Measurements from ENCODE around the gene RASGRF2. TPM values are rescaled to one million over a fixed set of nuclear protein-coding genes. Genes with fewer than 3 reads are reported as not detected.
"Not testable (repeated sequence)": the region's sequence is repeated elsewhere in the genome, so short reads cannot be mapped to it uniquely, and the experiment has no call there.

RASGRF2 gene
- total RNA-seq, 1 experiment from 2014 or later = not detected

GRCh38 chr5:80985600-80986228 lies 25.6 kb downstream of the RASGRF2 start:
- no peak for DNase-seq (ENCODE audit: low spot score)

- no peak for DNase-seq (ENCODE audit: low spot score)
These were observed 26.2 kb downstream of the RASGRF2 start for GRCh38 chr5:80986382-80986781.

- DNase-seq (ENCODE audit: low spot score) = no peak
These were observed 27.1 kb downstream of the RASGRF2 start for GRCh38 chr5:80987078-80987766.

DNA sequence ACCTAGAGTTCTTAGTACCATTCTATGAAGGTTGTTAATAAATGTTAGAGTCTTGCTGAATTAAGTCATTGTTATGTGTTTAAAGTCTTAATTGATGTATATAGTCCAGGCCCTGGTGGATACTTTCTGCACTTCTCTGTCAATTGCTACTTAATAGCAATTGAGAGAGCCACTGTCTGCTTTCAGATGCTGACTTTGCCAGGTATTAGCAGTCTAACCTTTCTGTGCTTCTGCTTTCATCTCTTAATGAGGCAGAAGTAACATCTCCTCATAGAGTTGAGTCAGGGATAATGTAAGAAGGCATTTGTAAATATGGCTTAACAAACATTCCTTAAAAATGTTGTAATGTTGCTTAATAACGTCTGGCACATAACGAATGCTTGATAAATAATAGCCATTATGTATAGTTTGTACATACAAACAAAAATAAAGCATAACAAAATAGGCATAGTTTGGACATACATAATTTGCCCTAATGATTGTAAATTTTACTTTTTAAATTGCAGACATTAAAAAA lies 28.3 kb downstream of the RASGRF2 start:
- no peak for DNase-seq (ENCODE audit: low spot score)

GRCh38 chr5:80989883-80990282 lies 29.7 kb downstream of the RASGRF2 start:
- DNase-seq (ENCODE audit: low spot score) = no peak

- no peak for DNase-seq (ENCODE audit: low spot score)
These were observed 30.4 kb downstream of the RASGRF2 start for GRCh38 chr5:80990527-80990926.

GRCh38 chr5:80990971-80991370 lies 30.8 kb downstream of the RASGRF2 start:
- DNase-seq (ENCODE audit: low spot score) = no peak

GRCh38 chr5:80995908-80996307 lies 35.7 kb downstream of the RASGRF2 start:
- no peak for DNase-seq (ENCODE audit: low spot score)

DNA sequence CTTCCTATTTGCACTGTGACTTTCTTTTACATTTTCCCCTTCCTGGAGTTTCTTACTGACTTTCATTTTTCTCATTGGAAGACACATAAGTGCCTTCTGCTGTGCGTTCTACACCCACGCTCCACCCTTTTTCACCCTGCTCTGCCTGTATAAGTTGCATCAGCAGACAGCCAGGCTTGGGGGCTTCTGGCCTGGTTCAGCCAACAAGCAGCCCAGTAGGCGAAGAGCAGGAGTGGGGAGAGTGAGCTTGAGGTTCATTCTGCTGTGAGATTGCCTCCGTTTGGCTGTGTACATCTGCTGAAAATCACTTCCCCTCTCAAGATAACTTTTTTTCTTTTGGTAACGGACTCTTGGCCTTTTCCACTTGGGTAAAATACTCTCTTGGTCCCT lies 38.4 kb downstream of the RASGRF2 start:
- DNase-seq (ENCODE audit: low spot score) = no peak

- DNase-seq (ENCODE audit: low spot score) = no peak
These were observed 43.7 kb downstream of the RASGRF2 start for GRCh38 chr5:81003811-81004386.

- no peak for DNase-seq (ENCODE audit: low spot score)
These were observed 45.5 kb downstream of the RASGRF2 start for GRCh38 chr5:81005708-81006107.

DNA sequence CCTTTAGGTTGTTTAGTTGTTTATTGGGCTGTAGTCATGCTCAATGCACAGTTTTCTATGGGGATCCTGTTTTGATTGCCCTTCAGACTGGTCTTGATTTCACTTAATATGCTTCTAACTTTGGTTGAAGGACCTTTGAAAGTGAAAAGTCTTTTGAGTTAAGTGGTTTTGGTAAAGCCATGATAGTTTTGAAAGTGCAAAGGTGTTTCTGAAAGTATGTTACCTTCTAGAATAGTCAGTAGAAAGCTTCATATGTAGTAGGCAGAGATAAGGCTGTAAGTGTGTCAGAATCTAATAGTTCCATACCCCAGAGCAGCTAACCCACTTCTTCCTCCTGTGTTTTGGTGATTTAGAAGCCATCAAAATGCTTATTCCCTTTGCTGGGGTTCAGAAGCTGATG lies 46.1 kb downstream of the RASGRF2 start:
- no peak for DNase-seq (ENCODE audit: low spot score)

DNA sequence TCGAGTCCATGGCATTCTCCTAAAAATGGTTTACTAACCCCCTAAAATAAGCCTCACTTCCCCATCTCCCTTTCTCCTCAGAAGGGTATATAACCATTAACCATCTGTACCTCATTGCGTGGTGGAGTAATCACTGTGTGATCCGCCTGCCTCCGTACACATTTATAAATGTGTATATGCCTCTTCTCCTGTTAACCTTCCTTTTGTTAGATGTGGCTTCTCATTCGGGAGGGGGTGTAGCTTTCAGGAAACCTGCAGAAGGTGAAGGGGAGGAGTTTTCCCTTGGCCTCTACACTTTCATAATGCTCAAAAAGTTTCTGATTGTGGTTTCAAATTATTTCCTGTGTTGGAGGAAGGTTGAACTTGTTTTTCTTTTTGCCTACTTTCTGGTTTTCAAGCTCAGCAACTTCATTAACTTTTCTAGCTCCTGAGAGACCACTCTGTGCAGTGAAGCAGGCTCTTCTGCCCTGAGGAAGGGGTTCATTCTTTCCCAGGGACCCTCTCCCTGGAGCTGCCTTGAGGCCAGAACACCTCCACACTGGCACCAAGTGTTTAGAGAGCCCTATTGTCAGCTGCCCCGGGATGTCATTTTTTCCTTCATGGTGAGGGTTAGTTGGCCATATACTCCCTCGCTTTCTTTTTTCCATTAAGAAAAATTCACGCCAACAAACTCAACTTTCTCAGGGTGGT lies 46.9 kb downstream of the RASGRF2 start:
- DNase-seq (ENCODE audit: low spot score) = no peak

- DNase-seq (ENCODE audit: low spot score) = no peak
These were observed 47.5 kb downstream of the RASGRF2 start for GRCh38 chr5:81007637-81008027.

GRCh38 chr5:81010336-81011169 lies 50.4 kb downstream of the RASGRF2 start:
- DNase-seq (ENCODE audit: low spot score) = no peak

- peak; percentile 32 for DNase-seq (ENCODE audit: low spot score)
These were observed 54.2 kb downstream of the RASGRF2 start for GRCh38 chr5:81014348-81014747.

- no peak for DNase-seq (ENCODE audit: low spot score)
These were observed 56.0 kb downstream of the RASGRF2 start for GRCh38 chr5:81016116-81016515.

GRCh38 chr5:81017320-81017719 lies 57.2 kb downstream of the RASGRF2 start:
- no peak for DNase-seq (ENCODE audit: low spot score)

DNA sequence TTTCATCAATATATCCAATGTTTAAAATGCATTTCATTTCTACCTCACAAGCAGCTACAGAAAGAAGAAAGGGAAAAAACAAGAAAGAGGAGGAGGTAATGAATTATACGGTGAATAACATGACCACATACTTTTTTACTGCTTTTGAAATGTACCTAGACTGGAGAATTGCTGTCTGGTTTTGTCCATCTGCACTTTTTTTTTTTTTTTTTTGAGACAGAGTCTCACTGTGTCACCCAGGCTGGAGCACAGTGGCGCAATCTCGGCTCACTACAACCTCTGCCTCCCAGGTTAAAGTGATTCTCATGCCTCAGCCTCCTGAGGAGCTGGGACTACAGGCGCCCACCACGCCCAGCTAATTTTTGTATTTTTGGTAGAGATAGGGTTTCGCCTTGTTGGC lies 58.4 kb downstream of the RASGRF2 start:
- not testable (repeated sequence) for DNase-seq (ENCODE audit: low spot score)

GRCh38 chr5:81019748-81020147 lies 59.6 kb downstream of the RASGRF2 start:
- DNase-seq (ENCODE audit: low spot score) = no peak

- peak; percentile 22 for DNase-seq (ENCODE audit: low spot score)
These were observed 60.5 kb downstream of the RASGRF2 start for GRCh38 chr5:81020478-81021167.
